Calu3 (cell line): ENCODE measurements around the gene TTLL10. TPM values are rescaled to one million over a fixed set of nuclear protein-coding genes. Genes with fewer than 3 reads are reported as not detected.

Experiments used
- BruUV-seq: library from RNA; stranded (reverse); fragments of 400-500 nt; replicated peaks from 2 replicates; lab custom pipeline; 2021; lab: Mats Ljungman, UMichigan
- CTCF ChIA-PET: fragments of 300-600 bp; sonication (Branson Sonifier 250); formaldehyde crosslinking; loops from one replicate; lab custom pipeline; 2022; ENCODE audit warnings: antibody characterized with exemption; lab: Charles Lee
- DNase-seq: peaks from one replicate; pipeline ENCODE4 v3.0.0; 2022
- H3K27ac Mint-ChIP-seq: one replicate; pipeline ENCODE4 v1.8.0; 2022; ENCODE audit warnings: mixed read lengths; ENCODE audit not compliant: unreplicated experiment
- H3K27me3 Mint-ChIP-seq: one replicate; pipeline ENCODE4 v1.8.0; 2022; ENCODE audit warnings: mixed read lengths; ENCODE audit not compliant: unreplicated experiment
- H3K36me3 Mint-ChIP-seq: one replicate; pipeline ENCODE4 v1.8.0; 2022; ENCODE audit warnings: mild to moderate bottlenecking, moderate library complexity, mixed read lengths; ENCODE audit not compliant: insufficient read depth, unreplicated experiment
- H3K4me1 Mint-ChIP-seq: one replicate; pipeline ENCODE4 v1.8.0; 2022; ENCODE audit warnings: mild to moderate bottlenecking, low read depth, mixed read lengths; ENCODE audit not compliant: unreplicated experiment
- H3K4me3 Mint-ChIP-seq: one replicate; pipeline ENCODE4 v1.8.0; 2022; ENCODE audit warnings: mild to moderate bottlenecking, low read depth, moderate library complexity, mixed read lengths; ENCODE audit not compliant: unreplicated experiment
- H3K9me3 Mint-ChIP-seq: one replicate; pipeline ENCODE4 v1.8.0; 2022; ENCODE audit warnings: low read depth, mixed read lengths; ENCODE audit not compliant: unreplicated experiment
- CTCF ChIP-seq: fragments of 200-600 bp; IDR thresholded peaks from one replicate; pipeline ENCODE4 v1.8.0; 2022; ENCODE audit warnings: antibody characterized with exemption; ENCODE audit not compliant: unreplicated experiment
- intact Hi-C: fragments of 100-400 bp; cut with micrococcal nuclease; formaldehyde crosslinking; loops from one replicate; pipeline ENCODE4 v1.10.0; 2022; ENCODE audit not compliant: unreplicated experiment
- total RNA-seq: library from RNA; stranded (reverse); gene quantifications from 2 replicates; pipeline ENCODE4 v1.2.3, GENCODE V29; 2022

TTLL10 gene
- total RNA-seq, 1 experiment from 2014 or later = 3.5 TPM

GRCh38 chr1:1203561-1204424, 30.1 kb downstream of the TTLL10 start:
- no peak for TF ChIP-seq CTCF
- Mint-ChIP-seq H3K27ac (no peak overlapping the region), H3K36me3 (no peaks in the 10 kb centered on the region), H3K4me1 (peaks cover 8% of the 10 kb centered on the region), H3K4me3 (no peak overlapping the region), H3K9me3 (no peaks in the 10 kb centered on the region), H3K27me3 (peaks cover 24% of the 10 kb centered on the region)
- BruUV-seq = no TSS peak
- DNase-seq = no peak
- CTCF ChIA-PET = no interaction called here
- intact Hi-C loops = no loop called here

- no peaks in the 10 kb centered on the region for H3K9me3 Mint-ChIP-seq
- DNase-seq = no peak
- BruUV-seq = no TSS peak
- no peak for TF ChIP-seq CTCF
- H3K4me1 Mint-ChIP-seq = peaks cover 8% of the 10 kb centered on the region
- CTCF ChIA-PET = interaction anchor here (0.6 kb wide), 1 partner anchor 17 kb away, joined by 3 read pairs; no protein-coding TSS in a partner anchor
- H3K36me3 Mint-ChIP-seq = no peaks in the 10 kb centered on the region
- no peak overlapping the region for H3K27ac Mint-ChIP-seq
- H3K27me3 Mint-ChIP-seq = peaks cover 25% of the 10 kb centered on the region
- intact Hi-C loops = no loop called here
- H3K4me3 Mint-ChIP-seq = no peak overlapping the region
Measured at GRCh38 chr1:1204425-1204920, 30.8 kb downstream of the TTLL10 start.

- peaks cover 25% of the 10 kb centered on the region for H3K27me3 Mint-ChIP-seq
- no TSS peak for BruUV-seq
- no peaks in the 10 kb centered on the region for H3K36me3 Mint-ChIP-seq
- CTCF ChIA-PET = interaction anchor here (0.6 kb wide), 2 partner anchors 17 to 77 kb away, joined by 3 to 5 read pairs; no protein-coding TSS in a partner anchor
- no peak overlapping the region for H3K4me3 Mint-ChIP-seq
- no peak for DNase-seq
- no peaks in the 10 kb centered on the region for H3K9me3 Mint-ChIP-seq
- H3K4me1 Mint-ChIP-seq = peaks cover 8% of the 10 kb centered on the region
- intact Hi-C loops = no loop called here
- TF ChIP-seq CTCF = no peak
- no peak overlapping the region for H3K27ac Mint-ChIP-seq
Measured at GRCh38 chr1:1204998-1205768, 31.5 kb downstream of the TTLL10 start.

- Mint-ChIP-seq H3K36me3 (no peaks in the 10 kb centered on the region), H3K27me3 (peaks cover 25% of the 10 kb centered on the region), H3K4me1 (peaks cover 8% of the 10 kb centered on the region), H3K4me3 (peak overlapping the region; percentile 45), H3K27ac (no peak overlapping the region), H3K9me3 (no peaks in the 10 kb centered on the region)
- no peak for DNase-seq
- intact Hi-C loops = no loop called here
- BruUV-seq = no TSS peak
- CTCF ChIA-PET = no interaction called here
- TF ChIP-seq CTCF = no peak
Measured at GRCh38 chr1:1205769-1206375, 32.2 kb downstream of the TTLL10 start.
